Breast epithelium (tissue), 4 donors: Measurements from ENCODE around the gene PNPLA1. TPM values are rescaled to one million over a fixed set of nuclear protein-coding genes. Genes with fewer than 3 reads are reported as not detected.

Source experiments
- DNase-seq, 2 donors: peaks; one replicate each; pipeline ENCODE4 v3.0.0-alpha.2; 2019; ENCODE audit warnings: low spot score in 2 of 2
- H3K27ac ChIP-seq, 2 donors: fragments of 200-600 bp; sonication (generic) in 1 of 2; one replicate each; pipeline ENCODE4 v1.5.1; 2016 to 2019; ENCODE audit warnings: mild to moderate bottlenecking in 1 of 2
- H3K27me3 ChIP-seq, 2 donors: fragments of 200-600 bp; sonication (generic) in 1 of 2; one replicate each; pipeline versions ENCODE4 v1.5.1 to v1.6.0; 2017 to 2019; ENCODE audit warnings: control low read depth in 1 of 2, mild to moderate bottlenecking in 1 of 2
- H3K36me3 ChIP-seq: fragments of 200-600 bp; one replicate; pipeline ENCODE4 v1.5.1; 2019
- H3K4me1 ChIP-seq, 2 donors: fragments of 200-600 bp; sonication (generic); one replicate each; pipeline ENCODE4 v1.5.1; 2016 to 2019; ENCODE audit warnings: control low read depth in 1 of 2
- H3K4me3 ChIP-seq, 3 donors: fragments of 200-600 bp; sonication (generic); 1 replicate in 2 of 3; 2 replicates in 1 of 3; pipeline ENCODE4 v1.5.1; 2016 to 2019; ENCODE audit warnings: mild to moderate bottlenecking in 3 of 3, moderate library complexity in 2 of 3
- H3K9me3 ChIP-seq, 2 donors: fragments of 200-600 bp; sonication (generic) in 1 of 2; one replicate each; pipeline ENCODE4 v1.5.1; 2016 to 2019; ENCODE audit warnings: control low read depth in 1 of 2
- CTCF ChIP-seq, 3 donors: fragments of 450-650 bp; IDR thresholded peaks; one replicate each; pipeline ENCODE4 v1.5.1; 2016 to 2017; ENCODE audit warnings: antibody characterized with exemption in 3 of 3, mild to moderate bottlenecking in 3 of 3, moderate library complexity in 3 of 3
- POLR2A ChIP-seq: fragments of 450-650 bp; IDR thresholded peaks from one replicate; pipeline ENCODE4 v1.6.1; 2016; ENCODE audit warnings: antibody characterized with exemption, mild to moderate bottlenecking, moderate library complexity
- POLR2AphosphoS5 ChIP-seq, 3 donors: sonication (generic); formaldehyde crosslinking; IDR thresholded peaks; one replicate each; pipeline ENCODE4 v1.6.1; 2017; ENCODE audit warnings: antibody characterized with exemption in 3 of 3
- intact Hi-C: fragments of 100-400 bp; cut with DNase I; formaldehyde crosslinking; loops from one replicate; pipeline ENCODE4 v1.15.1; 2023; ENCODE audit warnings: low total_unique reads
- total RNA-seq, 3 donors: library from RNA; depleted of rRNA; stranded (reverse); fragments of >200 nt; gene quantifications; one replicate each; pipeline ENCODE4 v1.1.0, GENCODE V29; 2016

Gene PNPLA1
- not detected for total RNA-seq

- no peak for TF ChIP-seq CTCF (IDR thresholded peaks at IDR 0.05)
- TF ChIP-seq POLR2A: no peak
- TF ChIP-seq POLR2AphosphoS5 (IDR thresholded peaks at IDR 0.05): no peak
- peaks cover 7 to 8% of the 10 kb centered on the region in 2 donors for H3K9me3 ChIP-seq
- H3K27me3 ChIP-seq: peaks cover 0 to 11% of the 10 kb centered on the region in 2 donors
- H3K27ac ChIP-seq: no peak within 1 kb of the TSS
- no peak for DNase-seq
- intact Hi-C loops: no loop called here
- H3K4me1 ChIP-seq: no peaks in the 10 kb centered on the region
- H3K4me3 ChIP-seq: no peak within 1 kb of the TSS
- H3K36me3 ChIP-seq: no peaks in the 10 kb centered on the region
Measured at GRCh38 chr6:36269834-36270705, at the start of gene PNPLA1. Gene PNPLA1, plus strand, starts transcription at chr6:36270060. Its CDS starts 400 bp downstream, at chr6:36270460.

- no peak overlapping the region for H3K4me3 ChIP-seq
- H3K9me3 ChIP-seq: no peaks in the 10 kb centered on the region
- intact Hi-C loops: no loop called here
- H3K36me3 ChIP-seq: peaks cover 6% of the 10 kb centered on the region
- H3K27me3 ChIP-seq: no peaks in the 10 kb centered on the region
- TF ChIP-seq CTCF (IDR thresholded peaks at IDR 0.05) (no peak), POLR2AphosphoS5 (IDR thresholded peaks at IDR 0.05) (no peak), POLR2A (no peak)
- DNase-seq: no peak
- no peak overlapping the region for H3K27ac ChIP-seq
- H3K4me1 ChIP-seq: no peaks in the 10 kb centered on the region
Measured at GRCh38 chr6:36220226-36220625, 49.6 kb upstream of the PNPLA1 start.

- Histone ChIP-seq H3K4me3 (no peak overlapping the region), H3K36me3 (peaks cover 6% of the 10 kb centered on the region), H3K9me3 (no peaks in the 10 kb centered on the region), H3K27me3 (no peaks in the 10 kb centered on the region), H3K27ac (no peak overlapping the region), H3K4me1 (no peaks in the 10 kb centered on the region)
- DNase-seq: no peak
- TF ChIP-seq CTCF (IDR thresholded peaks at IDR 0.05) (no peak), POLR2A (no peak), POLR2AphosphoS5 (IDR thresholded peaks at IDR 0.05) (no peak)
- intact Hi-C loops: no loop called here
Measured at GRCh38 chr6:36221674-36222073, 48.2 kb upstream of the PNPLA1 start.

GRCh38 chr6:36222924-36223323, 46.9 kb upstream of the PNPLA1 start:
- H3K27me3 ChIP-seq: no peaks in the 10 kb centered on the region
- H3K36me3 ChIP-seq: peaks cover 6% of the 10 kb centered on the region
- H3K9me3 ChIP-seq: no peaks in the 10 kb centered on the region
- DNase-seq: no peak
- intact Hi-C loops: no loop called here
- H3K4me3 ChIP-seq: no peak overlapping the region
- H3K4me1 ChIP-seq: no peaks in the 10 kb centered on the region
- no peak overlapping the region for H3K27ac ChIP-seq
- TF ChIP-seq POLR2AphosphoS5 (IDR thresholded peaks at IDR 0.05): no peak
- no peak for TF ChIP-seq CTCF (IDR thresholded peaks at IDR 0.05)
- TF ChIP-seq POLR2A: no peak

- H3K36me3 ChIP-seq: peaks cover 6% of the 10 kb centered on the region
- intact Hi-C loops: no loop called here
- DNase-seq: no peak
- no peaks in the 10 kb centered on the region for H3K9me3 ChIP-seq
- H3K4me1 ChIP-seq: no peaks in the 10 kb centered on the region
- H3K27ac ChIP-seq: no peak overlapping the region
- TF ChIP-seq POLR2A (no peak), CTCF (IDR thresholded peaks at IDR 0.05) (no peak), POLR2AphosphoS5 (IDR thresholded peaks at IDR 0.05) (no peak)
- H3K4me3 ChIP-seq: no peak overlapping the region
- no peaks in the 10 kb centered on the region for H3K27me3 ChIP-seq
Measured at GRCh38 chr6:36223706-36224105, 46.2 kb upstream of the PNPLA1 start.
